Measurements from ENCODE around the gene PTPN3.

DNA sequence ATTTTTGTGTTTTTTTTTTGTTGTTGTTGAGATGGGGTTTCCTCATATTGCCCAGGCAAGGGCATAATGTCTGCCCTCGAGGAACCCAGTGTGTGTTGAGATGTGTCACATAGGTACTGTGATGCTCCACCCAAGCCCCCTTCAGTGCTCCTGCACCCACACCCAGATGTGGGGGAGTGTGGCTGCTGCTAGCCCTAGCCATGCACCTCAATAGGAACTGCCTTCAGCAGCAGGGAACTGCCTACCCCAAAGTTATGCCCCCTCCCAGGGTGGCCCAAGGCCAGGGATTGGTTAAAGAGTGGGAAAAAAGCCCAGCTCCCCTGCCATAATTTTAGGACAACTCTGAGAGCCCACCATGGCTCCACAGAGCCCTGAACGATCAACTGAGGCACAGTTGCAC is 143.9 kb downstream of the PTPN3 start:
- TF ChIP-seq CTCF (IDR thresholded peaks at IDR 0.05) (no peak), EZH2 (IDR thresholded peaks at IDR 0.05; ENCODE audit: borderline replicate concordance, insufficient read depth, low read depth, low read length, poor library complexity, severe bottlenecking) (no peak)

All from B cell (primary cell).